Eye (tissue), 1 donor: ENCODE data around the gene KY.
"Not testable (repeated sequence)": the region's sequence is repeated elsewhere in the genome, so short reads cannot be mapped to it uniquely, and the experiment has no call there.

ENCODE experiments used
- DNase-seq: peaks from one replicate; pipeline ENCODE4 v3.0.0-alpha.2; 2015

KY gene

DNA sequence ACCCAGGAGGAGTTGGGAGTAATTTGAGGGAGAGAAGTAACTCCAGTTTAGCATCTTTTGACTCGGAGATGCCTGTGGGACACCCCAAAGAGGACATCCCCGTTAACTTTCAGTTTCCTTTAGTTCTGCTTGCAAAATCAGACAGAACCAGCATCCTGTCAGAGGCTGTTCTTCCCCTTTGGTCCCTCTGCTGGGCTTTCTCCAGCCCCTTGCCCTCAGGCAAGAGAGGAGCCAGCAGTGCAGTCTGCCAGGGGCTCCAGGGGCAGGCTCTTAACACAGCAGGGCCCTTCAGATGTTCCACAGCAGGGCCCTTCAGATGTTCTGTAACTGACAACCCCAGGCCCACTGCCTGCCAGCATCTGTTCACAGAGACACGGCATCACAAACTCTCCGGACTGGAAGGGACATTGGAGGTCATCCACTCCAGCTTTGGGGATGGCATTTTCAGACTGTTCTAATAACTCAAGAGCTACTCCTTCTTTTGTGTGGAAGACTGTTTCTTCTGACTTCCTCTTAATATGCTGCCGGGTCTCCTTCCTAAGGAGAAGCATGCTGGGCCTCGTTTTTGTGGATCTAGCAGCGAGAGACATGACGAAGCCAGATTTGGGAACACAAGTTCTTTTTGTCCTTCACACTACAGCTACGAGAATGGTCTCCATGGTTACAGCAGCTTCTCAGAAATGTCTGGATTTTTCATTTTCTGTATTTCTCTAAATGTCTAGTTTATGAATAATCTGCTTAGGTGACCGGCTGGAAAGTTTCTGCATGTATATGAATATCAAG lies 51.9 kb downstream of the KY start:
- peak; percentile 84 for DNase-seq

DNA sequence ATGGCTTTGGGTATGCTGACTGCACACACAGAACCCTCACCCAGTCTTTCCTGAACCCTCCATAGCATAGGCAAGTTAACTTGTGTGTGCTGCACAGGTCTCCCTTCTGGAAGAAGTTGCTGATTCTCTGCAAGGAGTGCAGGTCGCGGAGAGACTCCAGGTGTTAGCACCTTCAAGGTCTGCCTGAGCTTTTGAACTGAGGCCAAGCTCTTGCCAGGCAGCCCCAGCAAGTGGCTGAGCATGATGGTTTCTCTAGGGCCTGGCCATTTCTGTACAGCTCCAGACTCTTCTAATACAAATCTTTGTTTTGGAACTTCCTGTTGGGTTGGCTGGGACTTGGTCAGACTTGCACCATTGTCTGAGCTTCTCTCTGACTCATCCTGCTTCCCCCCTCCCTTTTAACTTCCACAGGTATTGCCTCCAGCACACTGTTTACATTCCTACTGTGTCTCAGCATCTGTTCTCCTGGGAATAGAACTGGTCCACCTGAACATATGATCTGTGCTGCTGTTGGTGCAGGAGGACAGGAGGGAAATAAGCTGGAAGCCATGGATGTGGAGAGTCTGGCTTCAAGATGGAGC lies 53.3 kb downstream of the KY start:
- no peak for DNase-seq

DNA sequence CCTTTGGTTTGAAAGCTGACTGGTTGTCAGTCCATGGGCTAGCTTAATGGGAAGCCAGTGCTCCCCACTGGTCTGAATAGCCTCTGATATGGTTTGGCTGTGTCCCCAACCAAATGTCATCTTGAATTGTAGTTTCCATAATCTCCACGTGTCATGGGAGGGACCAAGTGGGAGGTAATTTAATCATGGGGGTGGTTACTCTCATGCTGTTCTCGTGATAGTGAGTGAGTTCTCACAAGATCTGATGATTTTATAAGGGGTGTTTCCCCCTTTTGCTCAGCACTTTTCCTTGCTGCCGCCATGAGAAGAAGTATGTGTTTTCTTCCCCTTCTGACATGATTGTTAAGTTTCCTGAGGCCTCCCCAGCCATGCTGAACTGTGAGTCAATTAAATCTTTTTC lies 55.8 kb downstream of the KY start:
- DNase-seq = not testable (repeated sequence)

DNA sequence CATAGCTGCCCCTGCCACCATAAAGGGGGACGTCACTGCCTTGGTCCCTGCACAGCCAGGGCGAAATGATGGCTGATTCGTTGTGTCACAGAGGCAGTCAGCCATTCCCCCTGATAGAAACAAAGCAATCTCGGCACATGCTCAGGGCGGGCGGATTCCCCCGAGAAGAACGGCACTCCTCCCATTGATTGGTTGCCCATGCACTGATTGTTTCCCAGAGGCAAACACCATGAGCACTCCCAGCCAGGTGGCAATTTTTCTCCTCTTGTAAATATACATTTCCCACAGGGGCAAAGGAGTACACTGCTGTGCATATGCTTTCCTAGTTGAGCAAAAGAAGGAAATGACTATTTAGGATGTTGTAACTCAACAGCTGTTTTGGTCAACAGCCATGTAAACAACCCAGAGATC lies 56.5 kb downstream of the KY start:
- DNase-seq = peak; percentile 82

DNA sequence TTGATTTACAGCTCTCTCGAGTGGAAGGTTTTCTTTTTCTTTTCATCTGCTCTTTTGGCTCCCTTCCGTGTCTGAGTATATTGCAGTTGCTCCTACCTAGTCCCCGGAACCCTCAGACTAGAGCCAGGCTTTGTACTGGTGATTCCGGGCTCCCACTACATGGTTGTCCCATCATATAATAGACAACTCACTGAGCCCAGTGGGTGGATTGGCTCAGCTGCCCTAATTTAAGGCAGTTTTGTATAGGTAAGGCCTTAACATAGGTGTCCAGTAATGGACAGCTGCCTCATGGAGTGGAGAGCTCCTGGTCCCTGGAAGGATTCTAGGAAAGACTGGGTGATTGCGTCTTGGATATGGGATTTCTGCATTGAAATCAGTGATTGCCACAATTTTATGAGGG lies 58.0 kb downstream of the KY start:
- DNase-seq = no peak

DNA sequence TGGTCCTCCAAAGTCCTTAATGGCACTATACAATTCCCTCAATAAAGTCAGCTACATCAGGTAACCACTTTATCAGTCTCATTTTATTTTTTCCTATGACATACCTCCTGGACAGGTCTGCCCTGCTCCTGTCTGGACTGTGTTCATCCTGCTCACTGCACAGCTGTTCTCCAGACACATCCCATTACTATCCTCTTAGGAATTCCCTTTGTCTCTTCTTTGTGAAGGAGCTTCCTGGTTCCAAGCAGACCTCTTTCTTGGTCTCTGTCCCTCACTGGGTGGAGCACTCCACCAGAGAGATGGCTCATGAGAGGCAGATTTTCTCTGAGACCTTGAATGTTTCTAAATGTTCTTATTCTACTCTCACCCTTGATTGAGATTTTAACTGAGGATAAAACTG lies 60.1 kb downstream of the KY start:
- DNase-seq = peak; percentile 36

DNA sequence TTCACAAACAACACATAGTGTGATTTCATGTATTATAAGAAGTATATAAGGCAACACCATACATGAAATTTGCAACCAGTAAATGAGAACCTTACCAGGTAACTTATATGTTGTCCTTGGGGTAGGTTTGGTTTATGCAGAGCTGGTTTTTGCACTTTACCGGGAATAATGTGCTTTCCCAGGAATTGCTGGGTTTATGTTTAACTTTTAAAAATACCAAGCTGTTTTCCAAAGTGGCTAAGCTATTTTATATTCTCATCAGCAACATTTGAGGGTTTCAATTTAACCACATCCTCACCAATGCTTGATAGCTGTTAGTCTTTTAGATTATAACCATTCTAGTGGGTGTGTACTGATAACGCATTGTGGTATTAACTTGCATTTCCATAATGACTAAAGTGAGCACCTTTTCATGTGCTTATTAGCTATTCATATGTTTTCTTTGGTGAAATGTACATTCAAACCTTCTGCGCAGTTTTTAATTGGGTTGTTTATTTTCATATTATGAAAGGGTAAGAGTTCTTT lies 71.6 kb downstream of the KY start:
- DNase-seq = no peak

DNA sequence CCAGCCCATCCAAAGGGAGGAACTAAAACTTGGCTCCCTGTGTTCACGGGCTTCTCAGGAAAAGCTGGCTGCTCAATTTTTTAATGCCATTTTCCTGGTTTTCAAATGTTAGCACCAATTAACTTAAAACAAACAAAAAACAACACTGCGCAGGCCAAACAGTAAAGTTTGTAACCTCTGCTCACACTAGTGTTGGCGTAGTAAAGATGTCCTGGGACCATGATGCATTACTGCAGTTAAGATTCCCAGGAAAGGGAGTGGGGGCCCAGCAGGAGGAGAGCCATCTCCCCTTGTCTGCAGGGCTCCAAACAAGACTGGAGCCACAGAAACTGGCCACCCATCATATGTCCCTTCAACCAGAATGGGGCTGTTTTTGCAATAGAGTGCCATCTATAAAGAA lies 74.0 kb downstream of the KY start:
- no peak for DNase-seq

DNA sequence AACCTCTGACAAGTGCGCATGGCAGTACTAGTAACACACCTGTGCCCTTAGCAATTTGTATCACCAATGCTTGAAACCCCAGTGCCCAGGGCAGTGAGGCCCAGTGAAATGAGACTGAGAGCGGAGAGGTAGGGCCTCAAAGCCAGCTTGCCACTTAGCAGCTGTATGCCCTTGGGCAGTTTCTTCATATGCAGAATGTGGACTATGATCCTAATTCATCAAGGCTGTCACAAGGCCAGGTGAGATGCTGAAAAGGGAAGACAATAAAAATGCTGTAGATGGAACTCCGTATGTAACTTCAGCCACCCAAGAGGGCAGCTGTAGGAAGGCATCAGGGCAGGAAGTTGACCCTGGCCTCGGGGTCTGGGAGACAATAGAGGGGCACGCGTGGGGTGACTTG lies 74.4 kb downstream of the KY start:
- DNase-seq = no peak

DNA sequence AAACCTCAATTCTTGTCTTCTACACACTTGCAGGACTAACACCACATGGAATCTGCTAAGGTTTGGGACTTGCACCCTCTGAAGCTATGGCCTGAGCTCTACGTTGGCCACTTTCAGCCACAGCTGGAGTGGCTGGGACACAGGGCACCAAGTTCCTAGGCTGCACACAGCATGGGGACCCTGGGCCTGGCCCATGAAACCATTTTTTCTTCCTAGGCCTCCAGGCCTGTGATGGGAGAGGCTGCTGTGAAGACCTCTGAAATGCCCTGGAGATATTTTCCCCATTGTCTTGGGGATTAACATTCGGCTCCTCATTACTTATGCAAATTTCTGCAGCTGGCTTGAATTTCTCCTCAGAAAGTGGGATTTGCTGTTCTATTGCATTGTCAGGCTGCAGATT lies 80.9 kb downstream of the KY start:
- DNase-seq = not testable (repeated sequence)

DNA sequence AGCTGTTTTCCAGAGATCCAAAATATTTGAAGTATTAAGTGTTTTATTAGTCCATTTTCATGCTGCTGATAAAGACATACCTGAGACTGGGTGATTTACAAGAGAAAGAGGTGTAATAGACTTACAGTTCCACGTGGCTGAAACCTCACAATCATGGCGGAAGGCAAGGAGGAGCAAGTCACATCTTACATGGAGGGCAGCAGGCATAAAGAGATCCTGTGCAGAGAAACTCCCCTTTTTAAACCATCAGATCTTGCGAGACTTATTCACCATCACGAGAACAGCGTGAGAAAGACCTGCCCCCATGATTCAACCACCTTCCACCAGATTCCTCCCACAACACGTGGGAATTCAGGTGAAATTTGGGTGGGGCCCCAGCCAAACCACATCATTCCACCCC lies 82.0 kb downstream of the KY start:
- no peak for DNase-seq

DNA sequence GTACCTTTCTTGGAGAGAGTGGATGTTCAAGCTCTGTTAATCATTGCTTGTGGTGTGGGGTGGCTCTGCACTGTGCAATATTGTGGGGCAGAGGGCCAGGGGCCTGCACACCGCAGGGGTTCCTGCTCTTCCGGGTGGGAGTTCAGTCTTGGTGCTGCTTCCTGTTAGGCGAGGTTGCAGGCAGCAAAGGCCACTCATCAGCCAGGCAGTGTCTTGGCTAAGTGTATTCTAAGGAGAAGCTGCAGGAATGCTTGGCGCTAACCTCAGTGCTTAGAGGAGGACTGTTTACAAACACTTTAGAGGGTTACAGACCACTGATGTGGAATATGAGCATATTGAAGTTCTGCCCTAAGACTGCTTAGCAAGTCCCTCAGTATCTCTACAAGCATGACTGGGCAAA lies 83.2 kb downstream of the KY start:
- no peak for DNase-seq

DNA sequence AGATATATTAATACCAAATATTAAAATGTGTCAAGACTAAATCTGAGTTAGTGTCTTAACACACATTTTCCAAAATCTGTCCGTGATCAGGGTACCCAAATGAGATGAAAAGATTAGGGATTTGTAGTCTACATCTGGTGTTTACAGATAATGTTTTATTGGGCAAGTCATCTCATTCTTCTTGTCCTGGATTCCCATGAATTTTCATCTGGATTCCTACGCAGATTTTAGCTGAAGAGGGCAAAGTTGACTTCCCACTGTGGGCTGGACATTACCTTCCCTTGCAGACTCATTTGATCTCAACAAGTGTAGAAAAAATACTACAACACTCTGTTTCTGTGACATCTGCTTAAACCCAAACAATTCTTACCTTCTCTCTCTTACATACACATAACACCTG lies 85.8 kb downstream of the KY start:
- no peak for DNase-seq

DNA sequence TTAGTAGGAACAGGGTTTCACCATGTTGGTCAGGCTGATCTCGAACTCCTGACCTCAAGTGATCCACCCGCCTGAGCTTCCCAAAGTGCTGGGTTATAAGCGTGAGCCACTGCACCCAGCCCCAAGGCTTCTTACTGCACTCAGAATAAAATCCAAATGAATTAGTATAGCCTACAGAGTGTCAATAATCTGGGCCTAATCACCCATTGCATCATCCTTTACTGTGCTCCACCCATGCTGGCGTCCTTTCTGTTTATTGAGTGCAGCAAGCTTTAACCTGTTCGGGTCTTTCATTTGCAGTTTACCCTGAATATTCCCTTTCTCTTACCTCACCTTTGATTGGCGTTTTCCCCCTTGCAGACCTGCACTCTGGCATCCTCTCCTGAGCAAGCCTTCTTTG lies 87.2 kb downstream of the KY start:
- no peak for DNase-seq

DNA sequence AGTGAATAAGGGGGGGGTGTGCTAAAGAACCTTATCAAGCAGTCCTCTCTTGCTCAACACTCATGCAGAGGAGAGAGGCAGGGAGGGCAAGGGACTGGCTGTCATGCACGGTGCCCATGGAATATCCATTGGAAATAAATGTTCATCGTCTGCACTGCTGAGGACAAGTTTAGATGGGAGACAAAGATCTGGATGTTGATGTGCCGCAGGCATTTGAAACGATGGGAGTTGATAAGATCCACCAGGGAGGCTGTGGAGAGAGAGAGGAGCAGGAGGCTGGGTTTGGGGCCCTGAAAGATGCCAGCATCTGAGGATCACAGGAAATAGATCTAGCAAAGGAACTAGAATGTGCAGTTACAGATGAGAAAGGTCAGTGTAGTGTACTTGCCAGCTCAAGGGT lies 88.8 kb downstream of the KY start:
- no peak for DNase-seq

DNA sequence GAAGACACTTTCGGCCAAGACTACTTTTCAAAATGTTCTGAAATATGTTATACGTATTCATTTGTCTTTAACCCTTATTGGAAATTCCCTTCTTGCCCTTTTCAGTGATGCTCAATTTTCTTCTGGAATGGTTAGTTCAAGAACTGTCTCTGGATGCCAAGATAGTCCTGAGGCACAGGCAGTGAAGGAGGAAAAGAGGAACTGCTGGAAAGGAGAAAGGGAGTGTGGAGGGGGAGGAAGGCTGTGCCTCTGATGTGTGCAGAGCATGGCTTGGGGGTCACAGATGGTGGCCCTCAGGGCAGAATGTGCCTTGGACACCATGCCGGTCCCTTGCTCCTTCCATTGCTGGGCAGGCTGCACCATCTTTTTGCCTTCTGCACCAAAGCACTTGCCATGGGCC lies 91.2 kb downstream of the KY start:
- no peak for DNase-seq
